WERI-Rb-1 (cell line): ENCODE measurements around the gene RSL24D1.

Experiments
- DNase-seq: peaks from one replicate; pipeline ENCODE4 v3.0.0-alpha.2; 2020
- H3K27ac ChIP-seq: fragments of 250-450 bp; sonication (Bioruptor Pico); 2 replicates; pipeline ENCODE4 v1.5.1; 2020; ENCODE audit warnings: mild to moderate bottlenecking, moderate library complexity
- H3K27me3 ChIP-seq: fragments of 250-450 bp; sonication (Bioruptor Pico); 2 replicates; pipeline ENCODE4 v1.5.1; 2021; ENCODE audit warnings: mild to moderate bottlenecking, low read depth, moderate library complexity; ENCODE audit not compliant: insufficient read depth, severe bottlenecking
- H3K36me3 ChIP-seq: fragments of 250-450 bp; sonication (Bioruptor Pico); 2 replicates; pipeline ENCODE4 v1.5.1; 2020; ENCODE audit warnings: mild to moderate bottlenecking, moderate library complexity
- H3K4me3 ChIP-seq: 2 replicates; pipeline ENCODE4 v1.5.1; 2011; ENCODE audit warnings: low read depth, mild to moderate bottlenecking, control low read depth, low read length
- H3K9me3 ChIP-seq: fragments of 250-450 bp; sonication (Bioruptor Pico); 2 replicates; pipeline ENCODE4 v1.5.1; 2021; ENCODE audit warnings: mild to moderate bottlenecking, moderate library complexity; ENCODE audit not compliant: severe bottlenecking
- CTCF ChIP-seq: IDR thresholded peaks from 2 replicates; pipeline ENCODE4 v1.5.1; 2011; ENCODE audit warnings: low read depth, mild to moderate bottlenecking, control low read depth, inconsistent platforms, low read length

The RSL24D1 gene

GRCh38 chr15:55239440-55240124 is 42.8 kb upstream of the RSL24D1 start:
- Histone ChIP-seq H3K4me3 (no peak overlapping the region), H3K27me3 (no peaks in the 10 kb centered on the region), H3K9me3 (no peaks in the 10 kb centered on the region), H3K36me3 (no peaks in the 10 kb centered on the region), H3K27ac (no peak overlapping the region)
- TF ChIP-seq CTCF, result no peak
- no peak for DNase-seq

GRCh38 chr15:55238877-55239276 is 42.1 kb upstream of the RSL24D1 start:
- no peak overlapping the region for H3K4me3 ChIP-seq
- no peak for TF ChIP-seq CTCF
- H3K27me3 ChIP-seq, result no peaks in the 10 kb centered on the region
- no peak overlapping the region for H3K27ac ChIP-seq
- no peaks in the 10 kb centered on the region for H3K36me3 ChIP-seq
- H3K9me3 ChIP-seq, result no peaks in the 10 kb centered on the region
- DNase-seq, result no peak

GRCh38 chr15:55237219-55238130 is 40.7 kb upstream of the RSL24D1 start:
- DNase-seq, result no peak
- Histone ChIP-seq H3K9me3 (no peaks in the 10 kb centered on the region), H3K27me3 (no peaks in the 10 kb centered on the region), H3K27ac (no peak overlapping the region), H3K36me3 (no peaks in the 10 kb centered on the region), H3K4me3 (no peak overlapping the region)
- TF ChIP-seq CTCF, result no peak

- Histone ChIP-seq H3K27ac (no peak overlapping the region), H3K27me3 (no peaks in the 10 kb centered on the region), H3K4me3 (no peak overlapping the region), H3K9me3 (no peaks in the 10 kb centered on the region), H3K36me3 (no peaks in the 10 kb centered on the region)
- TF ChIP-seq CTCF, result no peak
- DNase-seq, result no peak
Observed at GRCh38 chr15:55235546-55236036, 38.9 kb upstream of the RSL24D1 start.

- Histone ChIP-seq H3K4me3 (no peak overlapping the region), H3K9me3 (no peaks in the 10 kb centered on the region), H3K27me3 (no peaks in the 10 kb centered on the region), H3K36me3 (no peaks in the 10 kb centered on the region), H3K27ac (no peak overlapping the region)
- no peak for TF ChIP-seq CTCF
- DNase-seq, result no peak
Observed at GRCh38 chr15:55234800-55235104, 38.0 kb upstream of the RSL24D1 start.
